SK-N-SH (cell line): Measurements from ENCODE around the gene TMEM116.

ENCODE experiments used
- EP300 ChIP-seq, 2 experiments: IDR thresholded peaks; 2 replicates each; pipeline versions ENCODE4 v1.4.0 to v1.6.1; 2012; ENCODE audit warnings: borderline replicate concordance in 1 of 2, low read depth in 1 of 2, low read length in 1 of 2
- EZH2phosphoT487 ChIP-seq: fragments of 200-600 bp; sonication (generic); IDR thresholded peaks from 2 replicates; pipeline ENCODE4 v1.6.1; 2017; ENCODE audit warnings: low read depth, mixed run types, mild to moderate bottlenecking, antibody characterized with exemption, moderate library complexity, borderline replicate concordance
- FOSL2 ChIP-seq: IDR thresholded peaks from 2 replicates; pipeline ENCODE4 v1.4.0; 2012; ENCODE audit warnings: low read depth, mild to moderate bottlenecking, moderate library complexity, borderline replicate concordance
- GABPA ChIP-seq: IDR thresholded peaks from 2 replicates; pipeline ENCODE4 v1.4.0; 2012; ENCODE audit warnings: low read depth, mild to moderate bottlenecking
- POLR2AphosphoS5 ChIP-seq: IDR thresholded peaks from 2 replicates; pipeline ENCODE4 v1.6.1; 2012; ENCODE audit warnings: low read depth, low read length
- RCOR1 ChIP-seq: fragments of 150-350 bp; IDR thresholded peaks from 2 replicates; pipeline ENCODE4 v1.6.1; 2017; ENCODE audit warnings: antibody characterized with exemption, low read length
- RFX5 ChIP-seq: IDR thresholded peaks from 2 replicates; pipeline ENCODE4 v1.6.1; 2012; ENCODE audit warnings: mild to moderate bottlenecking, improper control_type of control experiment, low read length
- SMC3 ChIP-seq: IDR thresholded peaks from 2 replicates; pipeline ENCODE4 v1.6.1; 2012; ENCODE audit warnings: low read depth, low read length, improper control_type of control experiment
- TAF1 ChIP-seq: IDR thresholded peaks from 2 replicates; pipeline ENCODE4 v1.6.1; 2012; ENCODE audit warnings: low read depth, mild to moderate bottlenecking, low read length, moderate library complexity, borderline replicate concordance
- YY1 ChIP-seq: IDR thresholded peaks from 2 replicates; pipeline ENCODE4 v1.4.0; 2012; ENCODE audit warnings: low read depth, mild to moderate bottlenecking
- TF ChIP-seq, protein P1 (sequence below): IDR thresholded peaks from 2 replicates; pipeline ENCODE4 v1.4.0; 2012; ENCODE audit warnings: low read depth
- TF ChIP-seq, protein P2 (sequence below): fragments of 200-600 bp; sonication (generic); IDR thresholded peaks from 2 replicates; pipeline ENCODE4 v1.6.1; 2017; ENCODE audit warnings: antibody characterized with exemption, mild to moderate bottlenecking, moderate library complexity
- TF ChIP-seq, protein P3 (sequence below): IDR thresholded peaks from 2 replicates; pipeline ENCODE4 v1.4.0; 2012; ENCODE audit warnings: low read depth, borderline replicate concordance

DNA sequence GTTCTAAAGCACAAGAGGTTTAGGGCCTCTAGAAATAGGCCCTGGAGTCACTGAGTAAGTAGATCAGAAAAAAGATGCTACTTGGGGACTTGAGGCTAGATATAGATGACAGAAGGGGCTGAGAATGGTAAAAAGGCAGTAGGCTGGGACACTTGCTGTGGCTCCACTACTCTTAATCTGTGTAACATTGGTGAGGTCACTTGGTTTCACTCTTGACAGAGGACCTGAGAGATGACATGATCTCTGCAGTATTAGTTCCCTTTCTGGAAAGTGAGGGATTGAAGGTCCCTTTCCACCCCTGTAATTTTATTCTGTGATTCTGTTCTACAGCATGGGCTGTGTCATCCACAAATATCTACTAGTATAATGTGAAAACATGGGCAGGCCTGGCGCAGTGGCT is 131.2 kb downstream of the TMEM116 start:
- TF ChIP-seq, protein P1, sequence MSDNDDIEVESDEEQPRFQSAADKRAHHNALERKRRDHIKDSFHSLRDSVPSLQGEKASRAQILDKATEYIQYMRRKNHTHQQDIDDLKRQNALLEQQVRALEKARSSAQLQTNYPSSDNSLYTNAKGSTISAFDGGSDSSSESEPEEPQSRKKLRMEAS = no peak
- no peak for TF ChIP-seq SMC3
- TF ChIP-seq POLR2AphosphoS5 = no peak
- TF ChIP-seq, protein P2, sequence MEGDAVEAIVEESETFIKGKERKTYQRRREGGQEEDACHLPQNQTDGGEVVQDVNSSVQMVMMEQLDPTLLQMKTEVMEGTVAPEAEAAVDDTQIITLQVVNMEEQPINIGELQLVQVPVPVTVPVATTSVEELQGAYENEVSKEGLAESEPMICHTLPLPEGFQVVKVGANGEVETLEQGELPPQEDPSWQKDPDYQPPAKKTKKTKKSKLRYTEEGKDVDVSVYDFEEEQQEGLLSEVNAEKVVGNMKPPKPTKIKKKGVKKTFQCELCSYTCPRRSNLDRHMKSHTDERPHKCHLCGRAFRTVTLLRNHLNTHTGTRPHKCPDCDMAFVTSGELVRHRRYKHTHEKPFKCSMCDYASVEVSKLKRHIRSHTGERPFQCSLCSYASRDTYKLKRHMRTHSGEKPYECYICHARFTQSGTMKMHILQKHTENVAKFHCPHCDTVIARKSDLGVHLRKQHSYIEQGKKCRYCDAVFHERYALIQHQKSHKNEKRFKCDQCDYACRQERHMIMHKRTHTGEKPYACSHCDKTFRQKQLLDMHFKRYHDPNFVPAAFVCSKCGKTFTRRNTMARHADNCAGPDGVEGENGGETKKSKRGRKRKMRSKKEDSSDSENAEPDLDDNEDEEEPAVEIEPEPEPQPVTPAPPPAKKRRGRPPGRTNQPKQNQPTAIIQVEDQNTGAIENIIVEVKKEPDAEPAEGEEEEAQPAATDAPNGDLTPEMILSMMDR = no peak
- TF ChIP-seq EZH2phosphoT487 = no peak
- no peak for TF ChIP-seq TAF1
- no peak for TF ChIP-seq EP300 (IDR thresholded peaks at IDR 0.05; ENCODE audit: borderline replicate concordance in 1 of 2, low read depth in 1 of 2, low read length in 1 of 2)
- no peak for TF ChIP-seq YY1
- TF ChIP-seq RCOR1 = no peak
- TF ChIP-seq FOSL2 = no peak
- TF ChIP-seq RFX5 = no peak
- TF ChIP-seq, protein P3, sequence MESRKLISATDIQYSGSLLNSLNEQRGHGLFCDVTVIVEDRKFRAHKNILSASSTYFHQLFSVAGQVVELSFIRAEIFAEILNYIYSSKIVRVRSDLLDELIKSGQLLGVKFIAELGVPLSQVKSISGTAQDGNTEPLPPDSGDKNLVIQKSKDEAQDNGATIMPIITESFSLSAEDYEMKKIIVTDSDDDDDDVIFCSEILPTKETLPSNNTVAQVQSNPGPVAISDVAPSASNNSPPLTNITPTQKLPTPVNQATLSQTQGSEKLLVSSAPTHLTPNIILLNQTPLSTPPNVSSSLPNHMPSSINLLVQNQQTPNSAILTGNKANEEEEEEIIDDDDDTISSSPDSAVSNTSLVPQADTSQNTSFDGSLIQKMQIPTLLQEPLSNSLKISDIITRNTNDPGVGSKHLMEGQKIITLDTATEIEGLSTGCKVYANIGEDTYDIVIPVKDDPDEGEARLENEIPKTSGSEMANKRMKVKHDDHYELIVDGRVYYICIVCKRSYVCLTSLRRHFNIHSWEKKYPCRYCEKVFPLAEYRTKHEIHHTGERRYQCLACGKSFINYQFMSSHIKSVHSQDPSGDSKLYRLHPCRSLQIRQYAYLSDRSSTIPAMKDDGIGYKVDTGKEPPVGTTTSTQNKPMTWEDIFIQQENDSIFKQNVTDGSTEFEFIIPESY = no peak
- no peak for TF ChIP-seq GABPA
